Neuronal stem cell (in vitro differentiated cells): ENCODE measurements around the gene ELMO2.
A peak's percentile ranks its signal among the peaks of the same experiment; 100 is the strongest.

ENCODE experiments used
- DNase-seq: peaks from one replicate; pipeline ENCODE4 v3.0.0-alpha.2; 2013; ENCODE audit warnings: low spot score
- H2AFZ ChIP-seq: one replicate; pipeline ENCODE4 v1.6.1; 2013; ENCODE audit warnings: mild to moderate bottlenecking, low read length, inconsistent platforms
- H2AK5ac ChIP-seq: 2 replicates; pipeline ENCODE4 v1.6.1; 2013; ENCODE audit warnings: low read depth, mild to moderate bottlenecking, inconsistent platforms, low read length, moderate library complexity, mixed read lengths
- H2BK120ac ChIP-seq: 2 replicates; pipeline ENCODE4 v1.6.1; 2013; ENCODE audit warnings: low read depth, mild to moderate bottlenecking, inconsistent platforms, low read length, moderate library complexity, mixed read lengths
- H2BK12ac ChIP-seq: one replicate; pipeline ENCODE4 v1.6.1; 2013; ENCODE audit warnings: low read length, inconsistent platforms
- H2BK15ac ChIP-seq: 2 replicates; pipeline ENCODE4 v1.6.1; 2013; ENCODE audit warnings: mild to moderate bottlenecking, low read length, inconsistent platforms, mixed read lengths
- H2BK5ac ChIP-seq: one replicate; pipeline ENCODE4 v1.6.1; 2013; ENCODE audit warnings: inconsistent platforms, mild to moderate bottlenecking, low read length, moderate library complexity
- H3K14ac ChIP-seq: one replicate; pipeline ENCODE4 v1.6.1; 2013; ENCODE audit warnings: low read length, inconsistent platforms
- H3K18ac ChIP-seq: 2 replicates; pipeline ENCODE4 v1.6.1; 2013; ENCODE audit warnings: low read length, inconsistent platforms
- H3K23ac ChIP-seq: 2 replicates; pipeline ENCODE4 v1.6.1; 2013; ENCODE audit warnings: low read depth, mild to moderate bottlenecking, mixed read lengths, low read length, inconsistent platforms; ENCODE audit not compliant: poor library complexity
- H3K27ac ChIP-seq: replicated peaks from 3 replicates; pipeline ENCODE4 v1.5.1; 2013; ENCODE audit warnings: low read length, inconsistent platforms
- H3K27me3 ChIP-seq, 3 experiments: 2 replicates each; pipeline ENCODE4 v1.6.1; 2013; ENCODE audit warnings: low read length in 3 of 3, mild to moderate bottlenecking in 2 of 3, inconsistent platforms in 1 of 3, low read depth in 1 of 3, mixed read lengths in 1 of 3, moderate library complexity in 1 of 3; ENCODE audit not compliant: control insufficient read depth in 3 of 3, insufficient read depth in 3 of 3
- H3K36me3 ChIP-seq, 2 donors: replicated peaks in 1 of 2; 2 replicates each; pipeline ENCODE4 v1.6.1; 2013; ENCODE audit warnings: low read length in 2 of 2; ENCODE audit not compliant: control insufficient read depth in 2 of 2, insufficient read depth in 2 of 2
- H3K4ac ChIP-seq: 2 replicates; pipeline ENCODE4 v1.6.1; 2013; ENCODE audit warnings: inconsistent platforms, mild to moderate bottlenecking, low read length, moderate library complexity
- H3K4me1 ChIP-seq, 2 donors: 1 replicate in 1 of 2; 2 replicates in 1 of 2; pipeline ENCODE4 v1.6.1; 2013; ENCODE audit warnings: low read length in 2 of 2, low read depth in 1 of 2; ENCODE audit not compliant: control insufficient read depth in 2 of 2, insufficient read depth in 1 of 2
- H3K4me2 ChIP-seq: one replicate; pipeline ENCODE4 v1.6.1; 2013; ENCODE audit warnings: mild to moderate bottlenecking, low read length, inconsistent platforms; ENCODE audit not compliant: insufficient read depth, poor library complexity, severe bottlenecking
- H3K4me3 ChIP-seq, 2 donors: 2 replicates each; pipeline ENCODE4 v1.5.1; 2013; ENCODE audit warnings: low read length in 2 of 2, mild to moderate bottlenecking in 2 of 2, inconsistent platforms in 1 of 2, moderate library complexity in 1 of 2
- H3K79me1 ChIP-seq: one replicate; pipeline ENCODE4 v1.6.1; 2013; ENCODE audit warnings: low read depth, mild to moderate bottlenecking, inconsistent platforms, low read length, moderate library complexity
- H3K9ac ChIP-seq: one replicate; pipeline ENCODE4 v1.6.1; 2013; ENCODE audit warnings: mild to moderate bottlenecking, low read depth, low read length, inconsistent platforms; ENCODE audit not compliant: poor library complexity
- H3K9me3 ChIP-seq, 2 donors: replicated peaks in 1 of 2; 2 replicates each; pipeline versions ENCODE3 to v1.6.1; 2013; ENCODE audit warnings: low read length in 2 of 2, mild to moderate bottlenecking in 2 of 2, inconsistent platforms in 1 of 2, low read depth in 1 of 2, mixed read lengths in 1 of 2, moderate library complexity in 1 of 2; ENCODE audit not compliant: control insufficient read depth in 2 of 2, insufficient read depth in 1 of 2
- H4K8ac ChIP-seq: one replicate; pipeline ENCODE4 v1.6.1; 2013; ENCODE audit warnings: low read depth, mild to moderate bottlenecking, inconsistent platforms, low read length, moderate library complexity
- H4K91ac ChIP-seq: one replicate; pipeline ENCODE4 v1.6.1; 2013; ENCODE audit warnings: low read length, low read depth, mild to moderate bottlenecking, inconsistent platforms; ENCODE audit not compliant: poor library complexity
- WGBS, 2 donors: extraction: QIAGEN DNeasy Blood & Tissue Kit; methylation state at CpG; one replicate each; pipeline ENCODE4 v1.1.7; 2013; ENCODE audit warnings: missing lambda C conversion rate in 2 of 2, mixed read lengths in 1 of 2; ENCODE audit not compliant: insufficient read length in 2 of 2, insufficient replicate concordance in 1 of 2; ENCODE audit errors: extremely low coverage in 2 of 2; 5-methylcytosine and 5-hydroxymethylcytosine counted together

The ELMO2 gene

GRCh38 chr20:46401478-46401860 lies 4.9 kb downstream of the ELMO2 start:
- peak overlapping the region; percentile 59 for H3K27ac ChIP-seq

GRCh38 chr20:46400828-46401477 lies 5.5 kb downstream of the ELMO2 start:
- H2BK5ac ChIP-seq: no peak overlapping the region
- no peak overlapping the region for H3K4me2 ChIP-seq
- H3K27ac ChIP-seq: peak overlapping the region; percentile 59
- H2AK5ac ChIP-seq: no peak overlapping the region
- no peak overlapping the region for H2BK120ac ChIP-seq
- H3K4ac ChIP-seq: no peak overlapping the region
- H3K23ac ChIP-seq: no peak overlapping the region
- peaks cover 0 to 59% of the 10 kb centered on the region in 2 donors for H3K36me3 ChIP-seq
- H3K79me1 ChIP-seq: peaks cover 5% of the 10 kb centered on the region
- no peak overlapping the region for H3K4me3 ChIP-seq
- peak; percentile 21 for DNase-seq
- H2BK12ac ChIP-seq: no peak overlapping the region
- no peak overlapping the region for H3K9ac ChIP-seq
- H3K4me1 ChIP-seq: peaks cover 8 to 19% of the 10 kb centered on the region in 2 donors
- H3K14ac ChIP-seq: no peak overlapping the region
- H3K27me3 ChIP-seq: no peaks in the 10 kb centered on the region
- H2BK15ac ChIP-seq: no peak overlapping the region
- no peak overlapping the region for H3K18ac ChIP-seq
- H2AFZ ChIP-seq: no peak overlapping the region
- H4K91ac ChIP-seq: no peak overlapping the region
- H4K8ac ChIP-seq: no peak overlapping the region
- H3K9me3 ChIP-seq: no peaks in the 10 kb centered on the region
- WGBS, 2 donors: no CpG with 5 or more reads among the region's 6 CpGs

More at GRCh38 chr20:46401478-46401860, 4.9 kb downstream of the ELMO2 start:
- DNase-seq: no peak
- Histone ChIP-seq H3K14ac (no peak overlapping the region), H3K79me1 (peaks cover 5% of the 10 kb centered on the region), H2BK120ac (no peak overlapping the region), H3K9ac (no peak overlapping the region), H4K91ac (no peak overlapping the region), H2AFZ (no peak overlapping the region), H3K23ac (no peak overlapping the region), H3K4me3 (no peak overlapping the region), H3K4me1 (peaks cover 6 to 19% of the 10 kb centered on the region in 2 donors), H2BK5ac (no peak overlapping the region), H2BK12ac (no peak overlapping the region), H3K4ac (no peak overlapping the region), H3K18ac (no peak overlapping the region), H4K8ac (no peak overlapping the region), H3K36me3 (peaks cover 0 to 55% of the 10 kb centered on the region in 2 donors), H3K4me2 (no peak overlapping the region), H3K27me3 (no peaks in the 10 kb centered on the region), H2AK5ac (no peak overlapping the region), H2BK15ac (no peak overlapping the region), H3K9me3 (no peaks in the 10 kb centered on the region)
- no CpG with 5 or more reads among the region's 2 CpGs for WGBS, 2 donors

GRCh38 chr20:46400253-46400652 lies 6.2 kb downstream of the ELMO2 start:
- Histone ChIP-seq H3K4me2 (no peak overlapping the region), H2BK5ac (no peak overlapping the region), H3K79me1 (peaks cover 2% of the 10 kb centered on the region), H2AK5ac (no peak overlapping the region), H3K23ac (no peak overlapping the region), H3K36me3 (peaks cover 0 to 61% of the 10 kb centered on the region in 2 donors), H3K27me3 (no peaks in the 10 kb centered on the region), H3K4me1 (peaks cover 13 to 18% of the 10 kb centered on the region in 2 donors), H3K14ac (no peak overlapping the region), H3K9me3 (no peaks in the 10 kb centered on the region), H2AFZ (no peak overlapping the region), H3K4ac (no peak overlapping the region), H2BK12ac (no peak overlapping the region), H3K18ac (no peak overlapping the region), H3K4me3 (no peak overlapping the region), H3K9ac (no peak overlapping the region), H2BK15ac (no peak overlapping the region), H4K8ac (no peak overlapping the region), H3K27ac (no peak overlapping the region), H4K91ac (no peak overlapping the region), H2BK120ac (no peak overlapping the region)
- WGBS, 2 donors: no CpG with 5 or more reads among the region's 4 CpGs
- no peak for DNase-seq

- Histone ChIP-seq H2AFZ (no peak overlapping the region), H3K27me3 (no peaks in the 10 kb centered on the region), H2AK5ac (no peak overlapping the region), H3K4me1 (peaks cover 12 to 16% of the 10 kb centered on the region in 2 donors), H3K14ac (no peak overlapping the region), H4K91ac (no peak overlapping the region), H3K23ac (no peak overlapping the region), H3K27ac (no peak overlapping the region), H3K9ac (no peak overlapping the region), H3K4me2 (no peak overlapping the region), H3K79me1 (peaks cover 2% of the 10 kb centered on the region), H2BK120ac (no peak overlapping the region), H3K36me3 (peaks cover 0 to 67% of the 10 kb centered on the region in 2 donors), H2BK5ac (no peak overlapping the region), H2BK12ac (no peak overlapping the region), H3K18ac (no peak overlapping the region), H4K8ac (no peak overlapping the region), H2BK15ac (no peak overlapping the region), H3K9me3 (no peaks in the 10 kb centered on the region), H3K4ac (no peak overlapping the region), H3K4me3 (no peak overlapping the region)
- no peak for DNase-seq
- WGBS, 2 donors: no CpG with 5 or more reads among the region's 3 CpGs
Observed at GRCh38 chr20:46399401-46399800, 7.0 kb downstream of the ELMO2 start.
